ENCODE measurements around the gene CRYBB3. TPM values are rescaled to one million over a fixed set of nuclear protein-coding genes. Genes with fewer than 3 reads are reported as not detected.
"Not testable (repeated sequence)": the region's sequence is repeated elsewhere in the genome, so short reads cannot be mapped to it uniquely, and the experiment has no call there.

Gene CRYBB3
- total and polyA plus RNA-seq, 2 donors (not counting 1 experiment from before 2014, with no cell fraction given): not detected

DNA sequence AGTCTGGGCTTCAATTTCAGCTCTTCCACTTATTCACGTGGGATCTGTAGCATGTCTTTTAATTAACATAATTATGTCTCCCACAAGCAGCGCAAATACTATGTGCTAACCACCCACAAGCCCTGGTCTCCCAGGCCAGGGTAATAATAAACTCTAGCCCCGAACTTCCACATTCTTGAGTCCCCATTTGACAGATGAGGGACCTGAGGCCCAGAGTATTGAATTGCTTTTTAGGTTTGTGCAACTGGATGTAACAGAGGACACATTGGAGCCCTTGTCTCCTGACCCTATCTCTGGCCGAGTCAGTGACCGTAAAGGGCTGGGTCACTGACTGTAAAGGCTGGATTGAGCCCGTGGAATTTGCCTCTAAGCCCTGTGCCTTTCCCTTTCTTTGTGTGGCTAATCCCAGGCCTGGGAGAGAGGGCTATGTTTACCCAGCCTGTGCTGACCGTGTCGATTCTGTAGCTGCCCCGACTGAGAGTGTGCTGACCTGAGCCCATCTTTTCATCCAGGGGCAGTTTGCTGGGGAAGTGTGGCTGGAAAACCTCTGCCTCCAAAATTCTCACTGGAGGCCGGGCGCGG lies 23.7 kb downstream of the CRYBB3 start:
- WGBS (ENCODE audit: insufficient coverage): 90% methylated on average over 7 of the region's 12 CpGs
- DNase-seq (no peak), ATAC-seq (ENCODE audit: low read depth) (no peak)
- H3K4me2 ChIP-seq (replicated peaks; ENCODE audit: low read depth, low read length, poor library complexity, severe bottlenecking): no peak overlapping the region
- no peaks in the 10 kb centered on the region for H3K79me2 ChIP-seq (ENCODE audit: control insufficient read depth, insufficient read depth, low read length)
- H3K4me1 ChIP-seq (ENCODE audit: control insufficient read depth in 2 of 2, insufficient read depth in 2 of 2, low read length in 2 of 2): no peaks in the 10 kb centered on the region
- H3K9ac ChIP-seq (ENCODE audit: low read length): no peak overlapping the region
- H3K27me3 ChIP-seq (replicated peaks in 1 of 4; ENCODE audit: control extremely low read depth in 1 of 4, control insufficient read depth in 3 of 4, insufficient read depth in 4 of 4, low read length in 3 of 4): peaks cover 0 to 13% (median 3%) of the 10 kb centered on the region in 4 experiments
- no peak overlapping the region for H3K27ac ChIP-seq (ENCODE audit: low read length in 2 of 2)
- H3K4me3 Mint-ChIP-seq: no peak overlapping the region
- no peak overlapping the region for H3K4me3 ChIP-seq (ENCODE audit: control extremely low read depth in 1 of 5, extremely low read depth in 1 of 5, insufficient read depth in 1 of 5, low read depth in 2 of 5, low read length in 4 of 5)
- no peaks in the 10 kb centered on the region for H3K9me3 ChIP-seq (ENCODE audit: control extremely low read depth in 1 of 3, control insufficient read depth in 2 of 3, insufficient read depth in 1 of 3, low read length in 2 of 3)
- no peak overlapping the region for H2AFZ ChIP-seq (ENCODE audit: insufficient read depth, low read depth, low read length, poor library complexity, severe bottlenecking)
- intact Hi-C loops (cut with micrococcal nuclease): no loop called here
- no peaks in the 10 kb centered on the region for H3K4me1 Mint-ChIP-seq
- no peaks in the 10 kb centered on the region for H4K20me1 ChIP-seq (ENCODE audit: control insufficient read depth, insufficient read depth, low read length, poor library complexity, severe bottlenecking)
- POLR2A ChIA-PET: no interaction called here
- no peak for TF ChIP-seq EZH2 (IDR thresholded peaks at IDR 0.05; ENCODE audit: borderline replicate concordance, insufficient read depth, low read depth, low read length, poor library complexity, severe bottlenecking)
- TF ChIP-seq, protein P1, sequence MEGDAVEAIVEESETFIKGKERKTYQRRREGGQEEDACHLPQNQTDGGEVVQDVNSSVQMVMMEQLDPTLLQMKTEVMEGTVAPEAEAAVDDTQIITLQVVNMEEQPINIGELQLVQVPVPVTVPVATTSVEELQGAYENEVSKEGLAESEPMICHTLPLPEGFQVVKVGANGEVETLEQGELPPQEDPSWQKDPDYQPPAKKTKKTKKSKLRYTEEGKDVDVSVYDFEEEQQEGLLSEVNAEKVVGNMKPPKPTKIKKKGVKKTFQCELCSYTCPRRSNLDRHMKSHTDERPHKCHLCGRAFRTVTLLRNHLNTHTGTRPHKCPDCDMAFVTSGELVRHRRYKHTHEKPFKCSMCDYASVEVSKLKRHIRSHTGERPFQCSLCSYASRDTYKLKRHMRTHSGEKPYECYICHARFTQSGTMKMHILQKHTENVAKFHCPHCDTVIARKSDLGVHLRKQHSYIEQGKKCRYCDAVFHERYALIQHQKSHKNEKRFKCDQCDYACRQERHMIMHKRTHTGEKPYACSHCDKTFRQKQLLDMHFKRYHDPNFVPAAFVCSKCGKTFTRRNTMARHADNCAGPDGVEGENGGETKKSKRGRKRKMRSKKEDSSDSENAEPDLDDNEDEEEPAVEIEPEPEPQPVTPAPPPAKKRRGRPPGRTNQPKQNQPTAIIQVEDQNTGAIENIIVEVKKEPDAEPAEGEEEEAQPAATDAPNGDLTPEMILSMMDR (IDR thresholded peaks at IDR 0.05): no peak
- no peaks in the 10 kb centered on the region for H3K9me3 Mint-ChIP-seq (ENCODE audit: insufficient read depth)
- no peaks in the 10 kb centered on the region for H3K36me3 ChIP-seq (replicated peaks in 1 of 2; ENCODE audit: control extremely low read depth in 1 of 2, control insufficient read depth in 1 of 2, extremely low read depth in 1 of 2, insufficient read depth in 2 of 2, low read length in 1 of 2)
- H3K27me3 Mint-ChIP-seq: peaks cover 19% of the 10 kb centered on the region
- H3K27ac Mint-ChIP-seq: no peak overlapping the region
- CTCF ChIA-PET: no interaction called here

DNA sequence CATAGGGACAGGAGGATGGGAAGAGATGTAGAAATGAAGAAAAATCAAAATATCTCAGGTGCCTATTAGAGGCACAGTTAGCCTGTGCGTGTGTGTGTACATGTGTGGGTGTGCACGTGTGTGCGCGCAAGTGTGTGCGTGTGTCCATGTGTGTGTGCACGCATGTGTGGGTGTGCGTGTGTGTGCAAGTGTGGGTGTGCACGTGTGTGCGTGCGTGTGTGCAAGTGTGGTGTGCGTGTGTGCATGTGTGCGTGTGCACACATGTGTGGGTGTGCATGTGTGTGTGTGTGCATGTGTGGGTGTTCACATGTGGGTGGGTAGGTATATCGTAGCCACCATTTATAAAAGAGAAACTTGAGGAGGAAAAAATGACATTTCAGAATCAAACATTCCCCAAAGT lies 29.2 kb downstream of the CRYBB3 start:
- CTCF ChIA-PET: no interaction called here
- Histone ChIP-seq H3K27me3 (replicated peaks in 1 of 4; ENCODE audit: control extremely low read depth in 1 of 4, control insufficient read depth in 3 of 4, insufficient read depth in 4 of 4, low read length in 3 of 4) (peaks cover 0 to 9% (median 3%) of the 10 kb centered on the region in 4 experiments), H3K27ac (ENCODE audit: low read length in 2 of 2) (no peak overlapping the region), H3K36me3 (replicated peaks in 1 of 2; ENCODE audit: control extremely low read depth in 1 of 2, control insufficient read depth in 1 of 2, extremely low read depth in 1 of 2, insufficient read depth in 2 of 2, low read length in 1 of 2) (no peaks in the 10 kb centered on the region), H2AFZ (ENCODE audit: insufficient read depth, low read depth, low read length, poor library complexity, severe bottlenecking) (no peak overlapping the region), H3K79me2 (ENCODE audit: control insufficient read depth, insufficient read depth, low read length) (no peaks in the 10 kb centered on the region), H3K4me1 (ENCODE audit: control insufficient read depth in 2 of 2, insufficient read depth in 2 of 2, low read length in 2 of 2) (no peaks in the 10 kb centered on the region), H3K4me2 (replicated peaks; ENCODE audit: low read depth, low read length, poor library complexity, severe bottlenecking) (no peak overlapping the region), H3K4me3 (ENCODE audit: control extremely low read depth in 1 of 5, extremely low read depth in 1 of 5, insufficient read depth in 1 of 5, low read depth in 2 of 5, low read length in 4 of 5) (no peak overlapping the region), H3K9me3 (ENCODE audit: control extremely low read depth in 1 of 3, control insufficient read depth in 2 of 3, insufficient read depth in 1 of 3, low read length in 2 of 3) (no peaks in the 10 kb centered on the region), H4K20me1 (ENCODE audit: control insufficient read depth, insufficient read depth, low read length, poor library complexity, severe bottlenecking) (no peaks in the 10 kb centered on the region), H3K9ac (ENCODE audit: low read length) (no peak overlapping the region)
- 98% methylated on average over 10 of the region's 13 CpGs for WGBS (ENCODE audit: insufficient coverage)
- peak overlapping the region; percentile 37 for H3K27ac Mint-ChIP-seq
- POLR2A ChIA-PET: no interaction called here
- no peak overlapping the region for H3K4me3 Mint-ChIP-seq
- no peaks in the 10 kb centered on the region for H3K4me1 Mint-ChIP-seq
- H3K27me3 Mint-ChIP-seq: peaks cover 23% of the 10 kb centered on the region
- intact Hi-C loops (cut with micrococcal nuclease): no loop called here
- TF ChIP-seq, protein P1 (IDR thresholded peaks at IDR 0.05): no peak
- TF ChIP-seq EZH2 (IDR thresholded peaks at IDR 0.05; ENCODE audit: borderline replicate concordance, insufficient read depth, low read depth, low read length, poor library complexity, severe bottlenecking): no peak
- DNase-seq (no peak), ATAC-seq (ENCODE audit: low read depth) (no peak)
- no peaks in the 10 kb centered on the region for H3K9me3 Mint-ChIP-seq (ENCODE audit: insufficient read depth)

DNA sequence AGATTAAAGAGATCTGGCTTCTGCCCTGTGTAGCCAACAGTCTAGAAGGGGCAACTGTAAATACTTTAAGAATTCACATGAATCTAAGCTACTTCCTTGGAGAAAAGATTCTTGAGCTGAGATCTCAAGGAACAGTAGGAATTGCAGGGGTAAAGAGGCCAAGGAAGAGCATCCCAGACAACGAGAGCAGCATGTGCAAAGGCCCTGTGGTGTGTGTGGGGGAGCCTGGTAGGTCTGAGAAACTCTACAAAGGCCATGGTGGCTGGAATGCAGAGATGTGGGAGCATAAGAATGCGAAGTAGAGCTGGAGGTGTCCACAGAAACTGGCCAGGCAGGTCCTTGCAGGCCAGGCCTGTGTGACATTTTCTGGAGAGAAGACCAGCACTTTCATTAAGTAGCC lies 31.1 kb downstream of the CRYBB3 start:
- H3K4me1 Mint-ChIP-seq; H2AFZ ChIP-seq (ENCODE audit: insufficient read depth, low read depth, low read length, poor library complexity, severe bottlenecking); DNase-seq; H3K4me1 ChIP-seq (ENCODE audit: control insufficient read depth in 2 of 2, insufficient read depth in 2 of 2, low read length in 2 of 2); H3K27me3 ChIP-seq (replicated peaks in 1 of 4; ENCODE audit: control extremely low read depth in 1 of 4, control insufficient read depth in 3 of 4, insufficient read depth in 4 of 4, low read length in 3 of 4); ATAC-seq (ENCODE audit: low read depth); CTCF ChIA-PET; H3K9me3 ChIP-seq (ENCODE audit: control extremely low read depth in 1 of 3, control insufficient read depth in 2 of 3, insufficient read depth in 1 of 3, low read length in 2 of 3); intact Hi-C loops (cut with micrococcal nuclease); H3K4me3 Mint-ChIP-seq; H3K79me2 ChIP-seq (ENCODE audit: control insufficient read depth, insufficient read depth, low read length); H3K27ac Mint-ChIP-seq; H3K4me3 ChIP-seq (ENCODE audit: control extremely low read depth in 1 of 5, extremely low read depth in 1 of 5, insufficient read depth in 1 of 5, low read depth in 2 of 5, low read length in 4 of 5); H3K9me3 Mint-ChIP-seq (ENCODE audit: insufficient read depth); H3K27ac ChIP-seq (ENCODE audit: low read length in 2 of 2); H3K36me3 ChIP-seq (replicated peaks in 1 of 2; ENCODE audit: control extremely low read depth in 1 of 2, control insufficient read depth in 1 of 2, extremely low read depth in 1 of 2, insufficient read depth in 2 of 2, low read length in 1 of 2); H3K9ac ChIP-seq (ENCODE audit: low read length); H3K4me2 ChIP-seq (replicated peaks; ENCODE audit: low read depth, low read length, poor library complexity, severe bottlenecking); POLR2A ChIA-PET; H4K20me1 ChIP-seq (ENCODE audit: control insufficient read depth, insufficient read depth, low read length, poor library complexity, severe bottlenecking): not testable (repeated sequence)
- WGBS (ENCODE audit: insufficient coverage): 83% methylated on average over 1 of the region's 2 CpGs
- peaks cover 30% of the 10 kb centered on the region for H3K27me3 Mint-ChIP-seq
